Smooth muscle cell (in vitro differentiated cells): ENCODE results near the gene ZNF234. TPM values are rescaled to one million over a fixed set of nuclear protein-coding genes. Genes with fewer than 3 reads are reported as not detected.
A peak's percentile ranks its signal among the peaks of the same experiment; 100 is the strongest.

ENCODE experiments used
- DNase-seq: peaks from one replicate; lab custom pipeline; 2025; ENCODE audit not compliant: unreplicated experiment; lab: John Stamatoyannopoulos, UW
- H2AFZ ChIP-seq: fragments of 200-600 bp; sonication (generic); 2 replicates; pipeline ENCODE4 v1.6.0; 2016; ENCODE audit warnings: antibody characterized with exemption, low read depth, mild to moderate bottlenecking
- H3F3A ChIP-seq: fragments of 200-600 bp; sonication (generic); 2 replicates; pipeline ENCODE4 v1.6.0; 2017; ENCODE audit warnings: antibody characterized with exemption, low read depth
- H3K27ac ChIP-seq: fragments of 200-600 bp; sonication (generic); 2 replicates; pipeline ENCODE4 v1.5.1; 2016; ENCODE audit warnings: low read depth, mild to moderate bottlenecking
- H3K27me3 ChIP-seq: fragments of 200-600 bp; sonication (generic); 2 replicates; pipeline ENCODE4 v1.6.1; 2016; ENCODE audit warnings: low read depth, mild to moderate bottlenecking
- H3K36me3 ChIP-seq: fragments of 200-600 bp; sonication (generic); 2 replicates; pipeline ENCODE4 v1.5.1; 2016; ENCODE audit warnings: low read depth
- H3K4me1 ChIP-seq: fragments of 200-600 bp; sonication (generic); 2 replicates; pipeline ENCODE4 v1.5.1; 2016; ENCODE audit warnings: low read depth
- H3K4me2 ChIP-seq: fragments of 200-600 bp; sonication (generic); 2 replicates; pipeline ENCODE4 v1.6.0; 2016; ENCODE audit warnings: mild to moderate bottlenecking
- H3K4me3 ChIP-seq: fragments of 200-600 bp; sonication (generic); 2 replicates; pipeline ENCODE4 v1.5.1; 2016; ENCODE audit warnings: mild to moderate bottlenecking
- H3K79me2 ChIP-seq: fragments of 200-600 bp; sonication (generic); 2 replicates; pipeline ENCODE4 v1.6.0; 2016; ENCODE audit warnings: low read depth, mild to moderate bottlenecking
- H3K9ac ChIP-seq: fragments of 200-600 bp; sonication (generic); 2 replicates; pipeline ENCODE4 v1.6.0; 2016; ENCODE audit warnings: low read depth
- H3K9me3 ChIP-seq: fragments of 200-600 bp; sonication (generic); replicated peaks from 2 replicates; pipeline ENCODE4 v1.5.1; 2016; ENCODE audit warnings: low read depth
- H4K20me1 ChIP-seq: fragments of 200-600 bp; sonication (generic); 2 replicates; pipeline ENCODE4 v1.6.0; 2016; ENCODE audit warnings: low read depth
- CTCF ChIP-seq: fragments of 200-600 bp; sonication (generic); IDR thresholded peaks from 2 replicates; pipeline ENCODE4 v1.5.1; 2017; ENCODE audit warnings: borderline replicate concordance, mild to moderate bottlenecking, antibody characterized with exemption; ENCODE audit not compliant: insufficient read depth, poor library complexity, severe bottlenecking
- WGBS: methylation state at CpG from one replicate; pipeline ENCODE4 v1.1.7; 2016; ENCODE audit warnings: low lambda C conversion rate; 5-methylcytosine and 5-hydroxymethylcytosine counted together
- polyA plus RNA-seq: library from polyadenylated mRNA; unstranded; fragments of >200 nt; fragmentation: Nextera tagmentation; extraction: Ambion mirVana; gene quantifications from 2 replicates; pipeline ENCODE4 v1.2.1, GENCODE V29; 2016
- total RNA-seq: library from RNA; depleted of rRNA; stranded (reverse); fragments of >200 nt; gene quantifications from 2 replicates; pipeline ENCODE4 v1.2.3, GENCODE V29; 2014

ZNF234 gene
- total and polyA plus RNA-seq, 2 experiments from 2014 or later: 3.2 to 4.6 TPM

DNA sequence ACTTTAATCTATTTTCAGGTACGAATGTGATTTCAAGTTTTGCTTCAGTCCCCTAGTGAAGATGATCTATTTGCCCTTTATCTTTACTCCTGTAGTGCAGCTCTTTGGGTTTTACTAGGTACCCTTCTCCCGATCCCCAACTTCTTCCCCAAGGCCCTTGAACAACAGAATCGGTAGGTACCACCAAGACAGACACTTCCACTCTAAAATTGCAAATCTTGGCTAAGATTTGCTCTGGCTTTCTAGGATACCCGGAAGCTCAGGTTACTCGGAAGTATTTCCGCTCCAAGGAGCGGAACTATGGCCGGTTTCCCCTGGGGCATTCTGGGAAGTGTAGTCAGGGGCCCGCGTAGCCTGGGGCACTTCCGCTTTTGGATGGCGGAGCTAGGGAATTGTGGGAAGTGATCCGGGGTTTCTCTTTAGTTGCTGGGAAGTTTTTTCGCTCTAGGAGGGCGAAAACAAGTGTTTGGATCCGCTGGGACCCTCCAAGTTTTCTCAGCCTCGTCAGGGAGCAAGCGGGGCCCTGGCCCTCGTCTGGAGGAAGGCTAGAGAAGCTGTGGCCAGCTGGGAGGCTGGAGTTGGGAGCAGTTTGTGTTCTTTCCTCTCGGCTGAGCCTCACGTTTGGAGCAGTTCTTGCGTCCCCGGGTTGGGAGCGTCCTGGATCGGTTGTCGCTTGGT lies 65.9 kb downstream of the ZNF234 start:
- peaks cover 3% of the 10 kb centered on the region for H3F3A ChIP-seq
- no peaks in the 10 kb centered on the region for H3K79me2 ChIP-seq
- peak overlapping the region; percentile 96 for H3K4me2 ChIP-seq
- H3K36me3 ChIP-seq: no peaks in the 10 kb centered on the region
- H3K4me1 ChIP-seq: peaks cover 9% of the 10 kb centered on the region
- peak; percentile 23 for DNase-seq
- peak overlapping the region; percentile 84 for H3K9ac ChIP-seq
- 6% methylated on average over 26 of the region's 26 CpGs for WGBS
- no peaks in the 10 kb centered on the region for H3K27me3 ChIP-seq
- peak overlapping the region; percentile 69 for H3K27ac ChIP-seq
- H3K9me3 ChIP-seq: no peaks in the 10 kb centered on the region
- peak overlapping the region; percentile 98 for H2AFZ ChIP-seq
- H3K4me3 ChIP-seq: peak overlapping the region; percentile 79
- TF ChIP-seq CTCF: no peak
- no peaks in the 10 kb centered on the region for H4K20me1 ChIP-seq

Other genes with a start within 250 kb of the ZNF234 start
- gene ZNF45, start 206.3 kb upstream of the ZNF234 start, total RNA-seq: 6.1 and 14.8 TPM in 2 replicates
- 5.7 and 6.7 TPM in 2 replicates for gene ZNF45, start 206.3 kb upstream of the ZNF234 start, polyA plus RNA-seq
- 4.9 and 6.6 TPM in 2 replicates for gene ZNF221, start 190.3 kb upstream of the ZNF234 start, total RNA-seq
- 1.3 and 1.9 TPM in 2 replicates for gene ZNF221, start 190.3 kb upstream of the ZNF234 start, polyA plus RNA-seq
- 4.1 and 11.9 TPM in 2 replicates for gene ZNF155, start 157.4 kb upstream of the ZNF234 start, total RNA-seq
- 1.2 and 5.5 TPM in 2 replicates for gene ZNF155, start 157.4 kb upstream of the ZNF234 start, polyA plus RNA-seq
- gene ZNF230, start 138.6 kb upstream of the ZNF234 start, total RNA-seq: 10.0 and 17.3 TPM in 2 replicates
- 1.2 and 4.4 TPM in 2 replicates for gene ZNF230, start 138.6 kb upstream of the ZNF234 start, polyA plus RNA-seq
- 5.3 and 13.5 TPM in 2 replicates for gene ZNF222, start 116.2 kb upstream of the ZNF234 start, total RNA-seq
- gene ZNF222, start 116.2 kb upstream of the ZNF234 start, polyA plus RNA-seq: 5.2 and 5.9 TPM in 2 replicates
- gene ZNF223, start 89.5 kb upstream of the ZNF234 start, total RNA-seq: 5.5 and 10.2 TPM in 2 replicates
- 5.1 and 6.6 TPM in 2 replicates for gene ZNF223, start 89.5 kb upstream of the ZNF234 start, polyA plus RNA-seq
- 2.4 and 3.2 TPM in 2 replicates for gene ZNF284, start 69.4 kb upstream of the ZNF234 start, total RNA-seq
- 0.91 and 1.3 TPM in 2 replicates for gene ZNF284, start 69.4 kb upstream of the ZNF234 start, polyA plus RNA-seq
- 22.4 and 27.1 TPM in 2 replicates for gene ZNF224, start 47.2 kb upstream of the ZNF234 start, total RNA-seq
- gene ZNF224, start 47.2 kb upstream of the ZNF234 start, polyA plus RNA-seq: 7.3 and 19.1 TPM in 2 replicates
- 3.3 and 6.8 TPM in 2 replicates for gene ZNF225, start 28.2 kb upstream of the ZNF234 start, total RNA-seq
- gene ZNF225, start 28.2 kb upstream of the ZNF234 start, polyA plus RNA-seq: 2.5 and 3.1 TPM in 2 replicates
- gene ZNF226, start 23.5 kb downstream of the ZNF234 start, total RNA-seq: 38.2 and 42.3 TPM in 2 replicates
- 36.0 and 39.4 TPM in 2 replicates for gene ZNF226, start 23.5 kb downstream of the ZNF234 start, polyA plus RNA-seq
- gene ZNF227, start 71.0 kb downstream of the ZNF234 start, total RNA-seq: 11.7 and 14.5 TPM in 2 replicates
- 5.9 and 7.1 TPM in 2 replicates for gene ZNF227, start 71.0 kb downstream of the ZNF234 start, polyA plus RNA-seq
- gene ZNF233, start 118.3 kb downstream of the ZNF234 start, total RNA-seq: 1.6 TPM in 1 of 2 replicates, not detected in the other
- 0.72 and 0.86 TPM in 2 replicates for gene ZNF233, start 118.3 kb downstream of the ZNF234 start, polyA plus RNA-seq
- 0.85 and 5.5 TPM in 2 replicates for gene ZNF235, start 163.5 kb downstream of the ZNF234 start, total RNA-seq
- 1.3 and 1.5 TPM in 2 replicates for gene ZNF235, start 163.5 kb downstream of the ZNF234 start, polyA plus RNA-seq
- 6.9 and 7.8 TPM in 2 replicates for gene ZNF112, start 215.1 kb downstream of the ZNF234 start, total RNA-seq
- 2.0 and 2.2 TPM in 2 replicates for gene ZNF112, start 215.1 kb downstream of the ZNF234 start, polyA plus RNA-seq